RCC 7860 (cell line): Measurements from ENCODE around the gene B9D2.
"Not testable (repeated sequence)": the region's sequence is repeated elsewhere in the genome, so short reads cannot be mapped to it uniquely, and the experiment has no call there.

Source experiments
- DNase-seq: peaks from one replicate; pipeline ENCODE4 v3.0.0-alpha.2; 2015; ENCODE audit warnings: low spot score
- FAIRE-seq: peaks from 2 replicates; lab custom pipeline; 2012; peaks lifted over from hg19 to GRCh38; lab: Jason Lieb, UNC

The B9D2 gene

DNA sequence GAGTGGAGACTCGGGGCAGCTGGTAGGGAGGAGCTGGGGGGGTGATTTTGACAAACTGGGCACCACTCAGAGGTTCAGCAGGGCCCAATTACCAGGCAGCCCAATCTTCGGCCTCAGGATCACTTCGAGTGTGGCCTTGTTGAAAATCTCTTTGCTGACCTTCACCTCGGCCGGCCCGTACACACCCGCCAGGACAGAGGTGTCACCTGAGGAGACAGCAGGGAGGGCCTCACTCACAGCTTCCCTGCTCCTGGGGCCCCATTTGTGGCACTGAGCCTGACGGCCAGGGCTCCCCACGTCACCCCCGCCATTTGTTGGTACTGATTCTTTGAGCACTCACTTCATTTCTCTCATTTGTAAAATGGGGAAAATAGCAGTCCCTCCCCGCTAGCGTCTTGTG, 28.8 kb upstream of the B9D2 start:
- FAIRE-seq (no peak), DNase-seq (no peak)

DNA sequence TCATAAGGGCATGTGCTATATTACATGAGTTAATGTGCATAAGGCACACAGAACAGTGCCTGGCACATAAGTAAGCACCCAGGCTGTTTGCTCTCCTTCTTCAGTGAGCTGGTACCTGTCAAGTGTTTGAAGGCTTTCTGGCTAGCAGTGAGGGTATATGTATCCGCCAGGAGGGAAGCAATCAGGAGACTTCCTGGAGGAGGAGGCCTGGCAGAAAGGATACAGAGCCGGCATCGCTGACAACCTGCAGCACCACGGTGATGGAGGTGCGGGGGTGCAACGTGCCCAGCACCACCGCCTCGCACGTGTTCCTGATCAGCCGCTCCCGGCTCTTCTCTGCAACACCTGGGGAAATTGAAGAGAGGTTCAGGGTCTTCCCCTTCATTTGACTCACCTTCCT, 27.7 kb upstream of the B9D2 start:
- DNase-seq (no peak), FAIRE-seq (no peak)

GRCh38 chr19:41386442-41386841, 22.5 kb upstream of the B9D2 start:
- no peak for DNase-seq
- FAIRE-seq, result no peak

- DNase-seq (peak; percentile 23), FAIRE-seq (peak; percentile 34)
Measured at GRCh38 chr19:41384351-41384750, 20.4 kb upstream of the B9D2 start.

DNA sequence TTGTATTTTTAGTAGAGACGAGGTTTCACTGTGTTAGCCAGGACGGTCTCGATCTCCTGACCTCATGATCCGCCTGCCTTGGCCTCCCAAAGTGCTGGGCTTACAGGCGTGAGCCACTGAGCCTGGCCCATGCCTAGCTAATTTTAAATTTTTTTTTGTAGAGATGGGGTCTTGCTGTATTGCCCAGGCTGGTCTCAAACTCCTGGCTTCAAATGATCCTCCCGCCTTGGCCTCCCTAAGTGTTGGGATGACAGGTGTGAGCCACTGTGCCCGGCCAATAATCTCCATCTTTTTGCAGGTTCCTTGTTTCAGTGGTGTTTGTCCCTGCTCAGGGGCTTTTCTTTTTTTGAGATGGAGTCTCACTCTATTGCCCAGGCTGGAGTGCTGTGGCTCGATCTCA, 17.6 kb upstream of the B9D2 start:
- FAIRE-seq, DNase-seq: not testable (repeated sequence)

- DNase-seq (no peak), FAIRE-seq (no peak)
Measured at GRCh38 chr19:41377977-41378709, 14.2 kb upstream of the B9D2 start.

- FAIRE-seq (no peak), DNase-seq (no peak)
Measured at GRCh38 chr19:41376998-41377365, 13.0 kb upstream of the B9D2 start.

DNA sequence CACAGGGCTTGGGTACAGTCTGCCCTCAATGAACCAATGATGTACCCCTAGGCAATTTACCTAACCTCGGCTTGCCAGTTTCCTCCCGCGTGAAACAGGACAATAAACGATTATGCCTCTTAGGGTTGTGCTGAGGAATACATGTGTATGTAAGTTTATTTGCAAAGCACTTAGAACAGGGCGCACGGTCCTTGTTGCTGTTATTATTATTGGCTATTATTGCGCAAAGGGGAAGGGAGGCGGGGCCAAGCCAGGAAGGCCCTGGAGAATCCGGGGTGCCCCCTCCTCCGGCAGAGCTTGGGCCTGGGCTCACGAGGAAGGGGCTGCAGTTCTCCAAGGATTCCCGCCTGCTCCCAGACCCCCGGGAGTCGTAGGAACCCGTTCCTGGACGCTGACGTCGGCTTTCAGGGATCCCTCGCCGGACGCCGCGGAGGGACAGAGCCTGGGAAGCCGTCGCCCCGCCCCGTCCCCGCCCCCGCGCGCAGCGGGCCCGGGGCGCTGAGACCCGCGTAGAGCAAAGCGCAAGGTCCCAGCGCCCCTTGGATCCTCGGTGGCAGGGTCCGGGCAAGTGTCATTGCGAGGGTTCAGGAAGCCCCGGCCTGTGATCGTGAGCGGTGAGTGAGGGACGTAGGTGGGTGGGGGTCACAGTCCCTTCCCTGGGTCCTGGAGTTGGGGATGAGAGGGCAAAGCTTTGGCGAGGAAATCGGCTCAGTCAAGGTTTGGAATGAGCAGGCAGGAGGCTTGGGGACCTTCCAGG, 12.5 kb upstream of the B9D2 start, which contains the start of gene TMEM91:
Gene TMEM91, plus strand, starts transcription at position 293 of the 757 bp plus-strand sequence. CDS start 1,777 bp downstream, outside the sequence.
- FAIRE-seq, result no peak

GRCh38 chr19:41373993-41374392, 10.0 kb upstream of the B9D2 start:
- FAIRE-seq, result no peak
- DNase-seq, result no peak

More for the DNA sequence above, 12.5 kb upstream of the B9D2 start, which contains the start of gene TMEM91:
- DNase-seq, result no peak

DNA sequence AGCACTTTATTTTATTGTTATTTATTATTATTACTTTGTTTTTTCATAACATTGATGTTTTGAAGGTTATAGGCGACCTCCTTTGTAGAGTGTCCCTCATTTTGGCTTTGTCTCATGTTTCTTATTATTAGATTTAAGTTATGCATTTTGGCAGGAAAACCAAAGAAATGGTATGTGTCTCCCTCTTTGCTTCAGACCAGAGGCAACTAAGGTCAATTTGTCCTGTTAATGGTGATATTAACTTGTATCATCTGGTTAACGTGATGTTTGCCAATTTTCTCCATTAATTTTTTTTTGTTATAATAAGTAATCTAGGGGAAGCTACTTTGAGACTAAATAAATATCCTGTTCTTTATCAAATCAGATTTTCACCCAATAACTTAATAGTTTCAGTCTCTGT, 8.6 kb upstream of the B9D2 start:
- no peak for FAIRE-seq
- DNase-seq, result no peak

DNA sequence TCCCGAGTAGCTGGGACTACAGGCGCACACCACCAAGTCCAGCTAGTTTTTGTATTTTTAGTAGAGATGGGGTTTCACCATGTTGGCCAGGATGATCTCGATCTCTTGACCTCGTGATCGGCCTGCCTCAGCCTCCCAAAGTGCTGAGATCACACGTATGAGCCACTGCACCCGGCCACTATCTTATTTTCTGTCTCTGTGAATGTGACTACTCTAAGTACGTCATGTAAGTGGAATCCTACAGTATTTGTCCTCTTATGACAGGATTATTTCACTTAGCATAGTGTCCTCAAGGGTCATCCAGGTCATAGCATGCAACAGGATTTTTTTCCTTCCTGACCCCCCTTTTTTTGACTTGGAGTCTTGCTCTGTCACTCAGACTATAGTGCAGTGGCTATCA, 7.6 kb upstream of the B9D2 start:
- no peak for FAIRE-seq
- no peak for DNase-seq

DNA sequence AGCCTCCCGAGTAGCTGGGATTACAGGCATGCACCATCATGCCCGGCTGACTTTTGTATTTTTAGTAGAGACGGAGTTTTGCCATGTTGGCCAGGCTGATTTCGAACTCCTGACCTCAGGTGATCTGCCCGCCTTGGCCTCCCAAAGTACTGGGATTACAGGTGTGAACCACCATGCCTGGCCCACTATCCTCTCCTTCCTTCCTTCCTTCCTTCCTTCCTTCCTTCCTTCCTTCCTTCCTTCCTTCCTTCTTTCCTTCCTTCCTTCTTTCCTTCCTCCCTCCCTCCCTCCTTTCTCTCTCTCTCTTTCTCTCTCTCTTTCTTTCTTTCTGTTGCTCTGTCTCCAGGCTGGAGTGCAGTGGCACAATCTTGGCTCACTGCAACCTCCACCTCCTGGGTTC, 7.2 kb upstream of the B9D2 start:
- FAIRE-seq, DNase-seq: not testable (repeated sequence)

GRCh38 chr19:41369769-41370168, 5.8 kb upstream of the B9D2 start:
- DNase-seq (no peak), FAIRE-seq (no peak)

GRCh38 chr19:41367848-41368301, 3.9 kb upstream of the B9D2 start:
- peak; percentile 95 for DNase-seq
- peak; percentile 97 for FAIRE-seq

DNA sequence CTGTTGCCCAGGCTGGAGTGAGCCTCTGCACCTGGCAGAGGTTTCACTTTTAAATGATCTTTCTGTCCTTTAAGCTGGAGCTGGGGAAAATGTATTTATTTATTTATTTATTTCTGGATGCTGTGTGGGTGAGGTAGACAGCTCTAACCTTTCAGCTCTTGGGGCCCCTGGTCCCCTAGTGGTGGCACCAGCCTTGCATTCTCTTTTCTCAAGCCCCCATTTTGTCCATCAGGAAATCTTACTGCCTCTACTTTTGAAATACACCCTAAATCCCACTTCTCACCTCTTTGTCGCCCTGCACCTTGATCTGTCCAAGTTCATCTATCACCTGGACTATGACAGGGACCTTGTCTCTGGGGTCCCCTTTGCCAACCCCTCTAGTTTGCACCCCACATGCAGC, 2.1 kb upstream of the B9D2 start:
- no peak for FAIRE-seq
- no peak for DNase-seq

GRCh38 chr19:41364524-41365391, 809 bp upstream of the B9D2 start:
- DNase-seq, result no peak
- no peak for FAIRE-seq

GRCh38 chr19:41363371-41363752, 587 bp downstream of the B9D2 start:
- FAIRE-seq, result no peak

GRCh38 chr19:41362143-41362847, 1.7 kb downstream of the B9D2 start:
- FAIRE-seq, result no peak
- DNase-seq, result no peak

More at GRCh38 chr19:41363371-41363752, 587 bp downstream of the B9D2 start:
- DNase-seq, result no peak

DNA sequence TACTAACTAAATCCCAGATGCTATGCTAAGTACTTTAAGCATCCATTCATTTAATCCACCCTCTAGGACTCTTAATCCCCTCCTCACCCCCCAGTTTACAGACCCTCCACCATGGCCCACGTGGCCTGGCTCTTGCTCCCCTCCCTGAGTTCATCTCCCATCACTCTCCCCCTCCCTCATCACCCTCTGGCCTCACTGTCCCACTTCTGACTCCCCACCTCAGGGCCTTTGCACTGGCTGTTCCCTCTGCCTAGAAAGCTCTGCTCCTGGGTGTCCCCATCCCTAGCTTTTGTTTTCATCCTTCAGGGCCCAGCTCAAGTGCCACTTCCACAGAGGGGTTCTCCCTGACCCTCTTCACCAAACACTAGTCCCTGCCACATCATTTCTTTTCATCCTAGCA, 4.2 kb downstream of the B9D2 start:
- FAIRE-seq (no peak), DNase-seq (no peak)

- DNase-seq (no peak), FAIRE-seq (no peak)
Measured at GRCh38 chr19:41357746-41358145, 6.2 kb downstream of the B9D2 start.
